CD14-positive monocyte (primary cell): ENCODE results near the gene CCNH. TPM values are rescaled to one million over a fixed set of nuclear protein-coding genes. Genes with fewer than 3 reads are reported as not detected.

Experiments
- DNase-seq, 3 donors: peaks; one replicate each; pipeline ENCODE4 v3.0.0-alpha.2; 2011 to 2022
- H2AFZ ChIP-seq: 2 replicates; pipeline ENCODE4 v1.6.0; 2012; ENCODE audit warnings: mild to moderate bottlenecking, low read depth, low read length, inconsistent platforms; ENCODE audit not compliant: insufficient read depth, poor library complexity, severe bottlenecking
- H3K27ac ChIP-seq, 2 donors: 1 replicate in 1 of 2; 2 replicates in 1 of 2; pipeline ENCODE4 v1.5.1; 2012 to 2013; ENCODE audit warnings: low read length in 2 of 2, control low read depth in 1 of 2, inconsistent platforms in 1 of 2, low read depth in 1 of 2, mild to moderate bottlenecking in 1 of 2
- H3K27me3 ChIP-seq, 2 donors: one replicate each; pipeline versions ENCODE4 v1.6.0 to v1.6.1; 2011 to 2013; ENCODE audit warnings: low read length in 2 of 2; ENCODE audit not compliant: control insufficient read depth in 2 of 2, insufficient read depth in 2 of 2
- H3K36me3 ChIP-seq, 2 donors: replicated peaks in 1 of 2; 1 replicate in 1 of 2; 2 replicates in 1 of 2; pipeline versions ENCODE4 v1.5.1 to v1.6.1; 2012 to 2013; ENCODE audit warnings: low read length in 2 of 2, control low read depth in 1 of 2, inconsistent platforms in 1 of 2, mild to moderate bottlenecking in 1 of 2; ENCODE audit not compliant: insufficient read depth in 2 of 2, control insufficient read depth in 1 of 2
- H3K4me1 ChIP-seq, 2 donors: 1 replicate in 1 of 2; 2 replicates in 1 of 2; pipeline versions ENCODE4 v1.5.1 to v1.6.1; 2012 to 2013; ENCODE audit warnings: low read length in 2 of 2, control low read depth in 1 of 2, inconsistent platforms in 1 of 2, mild to moderate bottlenecking in 1 of 2, moderate library complexity in 1 of 2; ENCODE audit not compliant: insufficient read depth in 2 of 2, control insufficient read depth in 1 of 2
- H3K4me2 ChIP-seq: replicated peaks from 2 replicates; pipeline ENCODE3; 2012; ENCODE audit warnings: low read length, moderate library complexity, mild to moderate bottlenecking; ENCODE audit not compliant: poor library complexity, severe bottlenecking; ENCODE audit errors: extremely low read depth
- H3K4me3 ChIP-seq, 3 experiments: fragments of 200-600 bp in 1 of 3; sonication (generic) in 1 of 3; replicated peaks in 1 of 3; 1 replicate in 2 of 3; 2 replicates in 1 of 3; pipeline ENCODE4 v1.5.1; 2011 to 2013; ENCODE audit warnings: low read length in 3 of 3, mild to moderate bottlenecking in 3 of 3, control low read depth in 2 of 3, low read depth in 2 of 3, inconsistent platforms in 1 of 3, moderate library complexity in 1 of 3
- H3K79me2 ChIP-seq: 2 replicates; pipeline ENCODE4 v1.6.0; 2012; ENCODE audit warnings: mild to moderate bottlenecking, control low read depth, inconsistent platforms, low read length, moderate library complexity; ENCODE audit not compliant: insufficient read depth
- H3K9ac ChIP-seq: 2 replicates; pipeline ENCODE4 v1.6.0; 2017; ENCODE audit warnings: low read length, mild to moderate bottlenecking; ENCODE audit not compliant: insufficient read depth, poor library complexity, severe bottlenecking
- H3K9me3 ChIP-seq, 2 donors: replicated peaks in 1 of 2; 1 replicate in 1 of 2; 2 replicates in 1 of 2; pipeline versions ENCODE4 v1.5.1 to v1.6.1; 2012 to 2013; ENCODE audit warnings: low read length in 2 of 2, control low read depth in 1 of 2; ENCODE audit not compliant: control insufficient read depth in 1 of 2, insufficient read depth in 1 of 2
- H4K20me1 ChIP-seq: 2 replicates; pipeline ENCODE4 v1.6.0; 2012; ENCODE audit warnings: mild to moderate bottlenecking, low read length, control low read depth, moderate library complexity; ENCODE audit not compliant: insufficient read depth
- H3K27ac Mint-ChIP-seq, 7 donors: one replicate each; pipeline ENCODE4 v1.8.0; 2020; ENCODE audit warnings: mild to moderate bottlenecking in 7 of 7, mixed read lengths in 7 of 7, moderate library complexity in 6 of 7, inconsistent platforms in 2 of 7
- H3K27me3 Mint-ChIP-seq, 3 donors: one replicate each; pipeline ENCODE4 v1.8.0; 2021 to 2022; ENCODE audit warnings: low read depth in 3 of 3, mild to moderate bottlenecking in 3 of 3, mixed read lengths in 3 of 3, moderate library complexity in 3 of 3, inconsistent platforms in 1 of 3
- H3K36me3 Mint-ChIP-seq, 2 donors: one replicate each; pipeline ENCODE4 v1.8.0; 2020; ENCODE audit warnings: mixed read lengths in 2 of 2, inconsistent platforms in 1 of 2, mild to moderate bottlenecking in 1 of 2
- H3K4me1 Mint-ChIP-seq: one replicate; pipeline ENCODE4 v1.8.0; 2020; ENCODE audit warnings: mild to moderate bottlenecking, mixed read lengths
- H3K4me3 Mint-ChIP-seq, 2 donors: one replicate each; pipeline ENCODE4 v1.8.0; 2020; ENCODE audit warnings: mild to moderate bottlenecking in 2 of 2, mixed read lengths in 2 of 2, moderate library complexity in 1 of 2
- H3K9me3 Mint-ChIP-seq, 7 donors: one replicate each; pipeline ENCODE4 v1.8.0; 2020 to 2022; ENCODE audit warnings: mixed read lengths in 7 of 7, mild to moderate bottlenecking in 6 of 7, moderate library complexity in 6 of 7, inconsistent platforms in 2 of 7
- CTCF ChIP-seq: fragments of 200-600 bp; IDR thresholded peaks from one replicate; pipeline ENCODE4 v1.8.0; 2022; ENCODE audit warnings: antibody characterized with exemption, mild to moderate bottlenecking
- WGBS: methylation state at CpG from one replicate; pipeline ENCODE4 v1.1.5; 2013; ENCODE audit warnings: missing lambda C conversion rate; ENCODE audit not compliant: insufficient coverage; 5-methylcytosine and 5-hydroxymethylcytosine counted together
- intact Hi-C, 2 donors: fragments of 100-400 bp; cut with micrococcal nuclease; formaldehyde crosslinking; loops; one replicate each; pipeline versions ENCODE4 v1.15.0 to v1.15.1; 2023
- polyA plus RNA-seq, 3 donors: library from polyadenylated mRNA; depleted of rRNA in 1 of 3; unstranded in 2 of 3; stranded (reverse) in 1 of 3; fragments of 300-500 nt in 2 of 3; fragments of >200 nt in 1 of 3; fragmentation: Illumina TruSeq in 2 of 3; gene quantifications; 1 replicate in 2 of 3; 2 replicates in 1 of 3; pipeline ENCODE4 v1.2.3, GENCODE V29; 2012 to 2021

The CCNH gene
- polyA plus RNA-seq, 3 donors: 60.3 to 64.0 (median 62.1) TPM

GRCh38 chr5:87369431-87369830 is 43.3 kb downstream of the CCNH start:
- Histone ChIP-seq H3K4me2 (no peak overlapping the region), H3K36me3 (peaks cover 75 to 90% of the 10 kb centered on the region in 2 donors), H3K4me3 (no peak overlapping the region), H3K9ac (no peak overlapping the region), H3K4me1 (no peaks in the 10 kb centered on the region), H2AFZ (no peak overlapping the region), H3K27ac (no peak overlapping the region), H3K79me2 (no peaks in the 10 kb centered on the region), H3K27me3 (no peaks in the 10 kb centered on the region), H3K9me3 (no peaks in the 10 kb centered on the region), H4K20me1 (peaks cover 16% of the 10 kb centered on the region)
- no peak for TF ChIP-seq CTCF
- peaks cover 51 to 72% of the 10 kb centered on the region in 2 donors for H3K36me3 Mint-ChIP-seq
- intact Hi-C loops: no loop called here
- no peaks in the 10 kb centered on the region for H3K27me3 Mint-ChIP-seq
- H3K9me3 Mint-ChIP-seq: no peaks in the 10 kb centered on the region
- no peak overlapping the region for H3K27ac Mint-ChIP-seq
- no peak overlapping the region for H3K4me3 Mint-ChIP-seq
- DNase-seq: no peak
- no peaks in the 10 kb centered on the region for H3K4me1 Mint-ChIP-seq

- Histone ChIP-seq H3K27ac (no peak overlapping the region), H3K79me2 (no peaks in the 10 kb centered on the region), H3K4me2 (no peak overlapping the region), H3K4me3 (no peak overlapping the region), H4K20me1 (peaks cover 16% of the 10 kb centered on the region), H3K9ac (no peak overlapping the region), H3K4me1 (no peaks in the 10 kb centered on the region), H3K36me3 (peaks cover 80 to 95% of the 10 kb centered on the region in 2 donors), H3K9me3 (no peaks in the 10 kb centered on the region), H3K27me3 (no peaks in the 10 kb centered on the region), H2AFZ (no peak overlapping the region)
- no peak for DNase-seq
- Mint-ChIP-seq H3K36me3 (peaks cover 51 to 71% of the 10 kb centered on the region in 2 donors), H3K4me1 (no peaks in the 10 kb centered on the region), H3K9me3 (no peaks in the 10 kb centered on the region), H3K27me3 (no peaks in the 10 kb centered on the region), H3K27ac (no peak overlapping the region), H3K4me3 (no peak overlapping the region)
- intact Hi-C loops: no loop called here
- TF ChIP-seq CTCF: no peak
- no CpG with 5 or more reads among the region's 3 CpGs for WGBS
These were observed 44.1 kb downstream of the CCNH start for GRCh38 chr5:87368601-87369000.
